ENCODE data around the gene PDE8A. TPM values are rescaled to one million over a fixed set of nuclear protein-coding genes. Genes with fewer than 3 reads are reported as not detected.

Gene PDE8A
- total and polyA plus RNA-seq, 10 of the 15 experiments (the other 5 are each of a cell fraction or from before 2014, with no cell fraction given) = 6.7 to 69.2 (median 27.2) TPM

DNA sequence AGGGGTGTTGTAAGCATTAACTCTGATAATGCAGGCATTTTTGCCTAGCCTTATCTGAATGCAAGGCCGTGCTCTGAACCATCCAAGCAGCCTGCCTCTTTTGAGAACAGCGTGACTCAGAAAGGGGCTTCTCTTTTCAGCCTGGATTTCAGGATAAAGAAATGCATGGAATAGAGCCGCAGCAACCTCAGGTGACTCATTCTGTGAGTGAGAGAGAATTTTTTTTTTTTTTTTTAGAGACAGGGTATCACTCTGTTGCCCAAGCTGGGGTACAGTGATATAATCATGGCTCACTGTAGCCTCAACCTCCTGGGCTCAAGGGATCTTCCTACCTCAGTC is 20.6 kb upstream of the PDE8A start:
- no peak overlapping the region for H3K4me3 ChIP-seq
- BruUV-seq (replicated peaks) = no TSS peak
- ATAC-seq (no peak), DNase-seq (ENCODE audit: low read depth, low spot score) (no peak), FAIRE-seq (no peak)
- no peak overlapping the region for H3K27ac ChIP-seq (ENCODE audit: control insufficient read depth, insufficient read depth)
- in situ Hi-C loops (cut with MboI) = loop anchor here (5.0 kb wide), 1 partner anchor 81 kb away; no protein-coding TSS in a partner anchor
- ChIA-PET POLR2A (no interaction called here), CTCF (no interaction called here), RAD21 (ENCODE audit: unreplicated experiment) (interaction anchor here (1.4 kb wide), 1 partner anchor 83 kb away, joined by 4 read pairs; no protein-coding TSS in a partner anchor), SMC1A (ENCODE audit: uncharacterized antibody, unreplicated experiment) (no interaction called here)
- no peak overlapping the region for H2AFZ ChIP-seq (ENCODE audit: control insufficient read depth, low read depth, low read length)
- H3K9me3 ChIP-seq (replicated peaks; ENCODE audit: control insufficient read depth, insufficient read depth, low read length) = peaks cover 2% of the 10 kb centered on the region; the same call in 1 of the 3 replicates
- 48% methylated on average over 3 of the region's 3 CpGs for WGBS (ENCODE audit: insufficient coverage, insufficient replicate concordance, low lambda C conversion rate, missing lambda C conversion rate)
- no peak overlapping the region for H3K4me2 ChIP-seq (ENCODE audit: control insufficient read depth, insufficient read depth)
- H3K36me3 ChIP-seq (ENCODE audit: control insufficient read depth in 2 of 2, insufficient read depth in 2 of 2, low read length in 1 of 2) = no peaks in the 10 kb centered on the region
- no peaks in the 10 kb centered on the region for H3K4me1 ChIP-seq (ENCODE audit: control insufficient read depth, insufficient read depth, low read length)
- H3K27me3 ChIP-seq (replicated peaks in 1 of 2; ENCODE audit: control insufficient read depth in 2 of 2, insufficient read depth in 2 of 2, low read length in 1 of 2) = no peaks in the 10 kb centered on the region
- H3K79me2 ChIP-seq (ENCODE audit: control insufficient read depth, insufficient read depth, low read length) = no peaks in the 10 kb centered on the region
- H4K20me1 ChIP-seq (ENCODE audit: control insufficient read depth, insufficient read depth) = no peaks in the 10 kb centered on the region
- H3K9ac ChIP-seq (ENCODE audit: control insufficient read depth, insufficient read depth, low read length) = no peak overlapping the region
- TF ChIP-seq ESRRA (IDR thresholded peaks at IDR 0.05; ENCODE audit: low read length) = no peak
- TF ChIP-seq, protein P1, sequence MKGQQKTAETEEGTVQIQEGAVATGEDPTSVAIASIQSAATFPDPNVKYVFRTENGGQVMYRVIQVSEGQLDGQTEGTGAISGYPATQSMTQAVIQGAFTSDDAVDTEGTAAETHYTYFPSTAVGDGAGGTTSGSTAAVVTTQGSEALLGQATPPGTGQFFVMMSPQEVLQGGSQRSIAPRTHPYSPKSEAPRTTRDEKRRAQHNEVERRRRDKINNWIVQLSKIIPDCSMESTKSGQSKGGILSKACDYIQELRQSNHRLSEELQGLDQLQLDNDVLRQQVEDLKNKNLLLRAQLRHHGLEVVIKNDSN (IDR thresholded peaks at IDR 0.05; ENCODE audit: borderline replicate concordance, extremely low read length, insufficient read depth, low read depth, low read length) = no peak
- TF ChIP-seq EED (IDR thresholded peaks at IDR 0.05; ENCODE audit: low read depth) = no peak
- no peak for TF ChIP-seq BHLHE40 (IDR thresholded peaks at IDR 0.05; ENCODE audit: borderline replicate concordance in 1 of 2, low read depth in 2 of 2, low read length in 1 of 2)
- no peak for TF ChIP-seq ZBED1 (IDR thresholded peaks at IDR 0.05; ENCODE audit: borderline replicate concordance)
- TF ChIP-seq RCOR1 (conservative IDR thresholded peaks at IDR 0.05; ENCODE audit: low read depth, low read length) = no peak
- TF ChIP-seq RAD51 (IDR thresholded peaks at IDR 0.05) = no peak
- TF ChIP-seq RFX5 (IDR thresholded peaks at IDR 0.05; ENCODE audit: low read depth, low read length) = no peak
- no peak for TF ChIP-seq CBX3 (IDR thresholded peaks at IDR 0.05; ENCODE audit: borderline replicate concordance, low read depth)
- TF ChIP-seq, protein P2, sequence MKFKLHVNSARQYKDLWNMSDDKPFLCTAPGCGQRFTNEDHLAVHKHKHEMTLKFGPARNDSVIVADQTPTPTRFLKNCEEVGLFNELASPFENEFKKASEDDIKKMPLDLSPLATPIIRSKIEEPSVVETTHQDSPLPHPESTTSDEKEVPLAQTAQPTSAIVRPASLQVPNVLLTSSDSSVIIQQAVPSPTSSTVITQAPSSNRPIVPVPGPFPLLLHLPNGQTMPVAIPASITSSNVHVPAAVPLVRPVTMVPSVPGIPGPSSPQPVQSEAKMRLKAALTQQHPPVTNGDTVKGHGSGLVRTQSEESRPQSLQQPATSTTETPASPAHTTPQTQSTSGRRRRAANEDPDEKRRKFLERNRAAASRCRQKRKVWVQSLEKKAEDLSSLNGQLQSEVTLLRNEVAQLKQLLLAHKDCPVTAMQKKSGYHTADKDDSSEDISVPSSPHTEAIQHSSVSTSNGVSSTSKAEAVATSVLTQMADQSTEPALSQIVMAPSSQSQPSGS (IDR thresholded peaks at IDR 0.05; ENCODE audit: low read length) = no peak
- TF ChIP-seq, protein P3, sequence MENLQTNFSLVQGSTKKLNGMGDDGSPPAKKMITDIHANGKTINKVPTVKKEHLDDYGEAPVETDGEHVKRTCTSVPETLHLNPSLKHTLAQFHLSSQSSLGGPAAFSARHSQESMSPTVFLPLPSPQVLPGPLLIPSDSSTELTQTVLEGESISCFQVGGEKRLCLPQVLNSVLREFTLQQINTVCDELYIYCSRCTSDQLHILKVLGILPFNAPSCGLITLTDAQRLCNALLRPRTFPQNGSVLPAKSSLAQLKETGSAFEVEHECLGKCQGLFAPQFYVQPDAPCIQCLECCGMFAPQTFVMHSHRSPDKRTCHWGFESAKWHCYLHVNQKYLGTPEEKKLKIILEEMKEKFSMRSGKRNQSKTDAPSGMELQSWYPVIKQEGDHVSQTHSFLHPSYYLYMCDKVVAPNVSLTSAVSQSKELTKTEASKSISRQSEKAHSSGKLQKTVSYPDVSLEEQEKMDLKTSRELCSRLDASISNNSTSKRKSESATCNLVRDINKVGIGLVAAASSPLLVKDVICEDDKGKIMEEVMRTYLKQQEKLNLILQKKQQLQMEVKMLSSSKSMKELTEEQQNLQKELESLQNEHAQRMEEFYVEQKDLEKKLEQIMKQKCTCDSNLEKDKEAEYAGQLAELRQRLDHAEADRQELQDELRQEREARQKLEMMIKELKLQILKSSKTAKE (IDR thresholded peaks at IDR 0.05; ENCODE audit: low read depth, poor library complexity, severe bottlenecking) = no peak
- TF ChIP-seq, protein P4, sequence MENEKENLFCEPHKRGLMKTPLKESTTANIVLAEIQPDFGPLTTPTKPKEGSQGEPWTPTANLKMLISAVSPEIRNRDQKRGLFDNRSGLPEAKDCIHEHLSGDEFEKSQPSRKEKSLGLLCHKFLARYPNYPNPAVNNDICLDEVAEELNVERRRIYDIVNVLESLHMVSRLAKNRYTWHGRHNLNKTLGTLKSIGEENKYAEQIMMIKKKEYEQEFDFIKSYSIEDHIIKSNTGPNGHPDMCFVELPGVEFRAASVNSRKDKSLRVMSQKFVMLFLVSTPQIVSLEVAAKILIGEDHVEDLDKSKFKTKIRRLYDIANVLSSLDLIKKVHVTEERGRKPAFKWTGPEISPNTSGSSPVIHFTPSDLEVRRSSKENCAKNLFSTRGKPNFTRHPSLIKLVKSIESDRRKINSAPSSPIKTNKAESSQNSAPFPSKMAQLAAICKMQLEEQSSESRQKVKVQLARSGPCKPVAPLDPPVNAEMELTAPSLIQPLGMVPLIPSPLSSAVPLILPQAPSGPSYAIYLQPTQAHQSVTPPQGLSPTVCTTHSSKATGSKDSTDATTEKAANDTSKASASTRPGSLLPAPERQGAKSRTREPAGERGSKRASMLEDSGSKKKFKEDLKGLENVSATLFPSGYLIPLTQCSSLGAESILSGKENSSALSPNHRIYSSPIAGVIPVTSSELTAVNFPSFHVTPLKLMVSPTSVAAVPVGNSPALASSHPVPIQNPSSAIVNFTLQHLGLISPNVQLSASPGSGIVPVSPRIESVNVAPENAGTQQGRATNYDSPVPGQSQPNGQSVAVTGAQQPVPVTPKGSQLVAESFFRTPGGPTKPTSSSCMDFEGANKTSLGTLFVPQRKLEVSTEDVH (IDR thresholded peaks at IDR 0.05; ENCODE audit: low read depth, partially characterized antibody) = no peak
- intact Hi-C loops (cut with micrococcal nuclease; ENCODE audit: unreplicated experiment) = no loop called here
